Activated T-cell treated with anti-CD3 and anti-CD28 coated beads for 1 hour (primary cell): ENCODE results near the gene RIC3.

Experiments used
- DNase-seq: peaks from one replicate; pipeline ENCODE4 v3.0.0-alpha.2; 2020; ENCODE audit warnings: low read depth

Gene RIC3

GRCh38 chr11:8086571-8086970 is 82.3 kb downstream of the RIC3 start:
- DNase-seq: no peak

GRCh38 chr11:8086001-8086479 is 82.8 kb downstream of the RIC3 start:
- DNase-seq: no peak

- no peak for DNase-seq
Measured at GRCh38 chr11:8085011-8085645, 83.7 kb downstream of the RIC3 start.

GRCh38 chr11:8084352-8084751 is 84.5 kb downstream of the RIC3 start:
- DNase-seq: no peak

GRCh38 chr11:8083871-8084281 is 84.9 kb downstream of the RIC3 start:
- DNase-seq: no peak

GRCh38 chr11:8083088-8083395 is 85.8 kb downstream of the RIC3 start:
- DNase-seq: no peak

- DNase-seq: no peak
Measured at GRCh38 chr11:8082391-8083087, 86.3 kb downstream of the RIC3 start.

GRCh38 chr11:8081591-8082250 is 87.1 kb downstream of the RIC3 start:
- no peak for DNase-seq

- no peak for DNase-seq
Measured at GRCh38 chr11:8080674-8081590, 87.9 kb downstream of the RIC3 start, which contains the start of gene TUB. TUB (plus strand) TSS chr11:8081211; CDS start chr11:8081511, 300 bp downstream.

- DNase-seq: no peak
Measured at GRCh38 chr11:8080069-8080670, 88.7 kb downstream of the RIC3 start.

- DNase-seq: no peak
Measured at GRCh38 chr11:8079111-8079675, 89.6 kb downstream of the RIC3 start.

GRCh38 chr11:8075119-8075726 is 93.6 kb downstream of the RIC3 start:
- no peak for DNase-seq

- no peak for DNase-seq
Measured at GRCh38 chr11:8071616-8072581, 96.9 kb downstream of the RIC3 start.

GRCh38 chr11:8070417-8071115 is 98.3 kb downstream of the RIC3 start:
- DNase-seq: no peak

GRCh38 chr11:8069771-8070170 is 99.1 kb downstream of the RIC3 start:
- no peak for DNase-seq

- no peak for DNase-seq
Measured at GRCh38 chr11:8068605-8069221, 100.1 kb downstream of the RIC3 start.

GRCh38 chr11:8067929-8068575 is 100.8 kb downstream of the RIC3 start:
- no peak for DNase-seq

GRCh38 chr11:8067567-8067928 is 101.3 kb downstream of the RIC3 start:
- no peak for DNase-seq
